ENCODE results near the gene RAB30.

The RAB30 gene

DNA sequence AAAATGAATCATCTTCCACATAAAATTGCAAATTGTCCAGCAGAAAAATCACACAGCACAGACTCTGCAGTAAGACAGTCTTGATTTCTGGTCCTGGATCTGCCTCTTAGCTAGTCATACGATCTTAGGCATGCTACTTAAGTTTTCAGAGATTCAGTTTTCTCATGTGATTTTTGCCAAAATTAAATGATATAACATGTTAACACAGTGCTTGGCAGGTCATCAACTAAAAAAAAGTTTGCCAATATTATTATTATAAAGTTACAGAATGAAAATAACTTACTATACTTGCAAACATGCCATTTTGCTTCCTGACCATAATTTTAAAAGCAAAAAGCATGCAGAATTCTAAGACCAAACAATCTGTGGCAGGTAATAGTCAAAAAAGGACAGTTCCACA lies 15.1 kb downstream of the RAB30 start:
- no peak for TF ChIP-seq ZNF658 (tag by site-specific recombination; IDR thresholded peaks at IDR 0.05)
- TF ChIP-seq, protein P1, sequence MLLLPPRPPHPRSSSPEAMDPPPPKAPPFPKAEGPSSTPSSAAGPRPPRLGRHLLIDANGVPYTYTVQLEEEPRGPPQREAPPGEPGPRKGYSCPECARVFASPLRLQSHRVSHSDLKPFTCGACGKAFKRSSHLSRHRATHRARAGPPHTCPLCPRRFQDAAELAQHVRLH (tag by site-specific recombination; IDR thresholded peaks at IDR 0.05) = no peak
- TF ChIP-seq, protein P2, sequence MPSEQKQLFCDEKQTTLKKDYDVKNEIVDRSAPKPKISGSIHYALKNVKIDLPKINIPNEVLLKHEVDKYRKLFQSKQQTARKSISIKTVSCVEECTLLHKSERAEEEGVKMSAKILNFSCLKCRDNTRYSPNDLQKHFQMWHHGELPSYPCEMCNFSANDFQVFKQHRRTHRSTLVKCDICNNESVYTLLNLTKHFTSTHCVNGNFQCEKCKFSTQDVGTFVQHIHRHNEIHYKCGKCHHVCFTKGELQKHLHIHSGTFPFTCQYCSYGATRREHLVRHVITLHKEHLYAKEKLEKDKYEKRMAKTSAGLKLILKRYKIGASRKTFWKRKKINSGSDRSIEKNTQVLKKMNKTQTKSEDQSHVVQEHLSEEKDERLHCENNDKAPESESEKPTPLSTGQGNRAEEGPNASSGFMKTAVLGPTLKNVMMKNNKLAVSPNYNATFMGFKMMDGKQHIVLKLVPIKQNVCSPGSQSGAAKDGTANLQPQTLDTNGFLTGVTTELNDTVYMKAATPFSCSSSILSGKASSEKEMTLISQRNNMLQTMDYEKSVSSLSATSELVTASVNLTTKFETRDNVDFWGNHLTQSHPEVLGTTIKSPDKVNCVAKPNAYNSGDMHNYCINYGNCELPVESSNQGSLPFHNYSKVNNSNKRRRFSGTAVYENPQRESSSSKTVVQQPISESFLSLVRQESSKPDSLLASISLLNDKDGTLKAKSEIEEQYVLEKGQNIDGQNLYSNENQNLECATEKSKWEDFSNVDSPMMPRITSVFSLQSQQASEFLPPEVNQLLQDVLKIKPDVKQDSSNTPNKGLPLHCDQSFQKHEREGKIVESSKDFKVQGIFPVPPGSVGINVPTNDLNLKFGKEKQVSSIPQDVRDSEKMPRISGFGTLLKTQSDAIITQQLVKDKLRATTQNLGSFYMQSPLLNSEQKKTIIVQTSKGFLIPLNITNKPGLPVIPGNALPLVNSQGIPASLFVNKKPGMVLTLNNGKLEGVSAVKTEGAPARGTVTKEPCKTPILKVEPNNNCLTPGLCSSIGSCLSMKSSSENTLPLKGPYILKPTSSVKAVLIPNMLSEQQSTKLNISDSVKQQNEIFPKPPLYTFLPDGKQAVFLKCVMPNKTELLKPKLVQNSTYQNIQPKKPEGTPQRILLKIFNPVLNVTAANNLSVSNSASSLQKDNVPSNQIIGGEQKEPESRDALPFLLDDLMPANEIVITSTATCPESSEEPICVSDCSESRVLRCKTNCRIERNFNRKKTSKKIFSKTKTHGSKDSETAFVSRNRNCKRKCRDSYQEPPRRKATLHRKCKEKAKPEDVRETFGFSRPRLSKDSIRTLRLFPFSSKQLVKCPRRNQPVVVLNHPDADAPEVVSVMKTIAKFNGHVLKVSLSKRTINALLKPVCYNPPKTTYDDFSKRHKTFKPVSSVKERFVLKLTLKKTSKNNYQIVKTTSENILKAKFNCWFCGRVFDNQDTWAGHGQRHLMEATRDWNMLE (tag by site-specific recombination; conservative IDR thresholded peaks at IDR 0.05; ENCODE audit: low read depth) = no peak
- TF ChIP-seq, protein P3, sequence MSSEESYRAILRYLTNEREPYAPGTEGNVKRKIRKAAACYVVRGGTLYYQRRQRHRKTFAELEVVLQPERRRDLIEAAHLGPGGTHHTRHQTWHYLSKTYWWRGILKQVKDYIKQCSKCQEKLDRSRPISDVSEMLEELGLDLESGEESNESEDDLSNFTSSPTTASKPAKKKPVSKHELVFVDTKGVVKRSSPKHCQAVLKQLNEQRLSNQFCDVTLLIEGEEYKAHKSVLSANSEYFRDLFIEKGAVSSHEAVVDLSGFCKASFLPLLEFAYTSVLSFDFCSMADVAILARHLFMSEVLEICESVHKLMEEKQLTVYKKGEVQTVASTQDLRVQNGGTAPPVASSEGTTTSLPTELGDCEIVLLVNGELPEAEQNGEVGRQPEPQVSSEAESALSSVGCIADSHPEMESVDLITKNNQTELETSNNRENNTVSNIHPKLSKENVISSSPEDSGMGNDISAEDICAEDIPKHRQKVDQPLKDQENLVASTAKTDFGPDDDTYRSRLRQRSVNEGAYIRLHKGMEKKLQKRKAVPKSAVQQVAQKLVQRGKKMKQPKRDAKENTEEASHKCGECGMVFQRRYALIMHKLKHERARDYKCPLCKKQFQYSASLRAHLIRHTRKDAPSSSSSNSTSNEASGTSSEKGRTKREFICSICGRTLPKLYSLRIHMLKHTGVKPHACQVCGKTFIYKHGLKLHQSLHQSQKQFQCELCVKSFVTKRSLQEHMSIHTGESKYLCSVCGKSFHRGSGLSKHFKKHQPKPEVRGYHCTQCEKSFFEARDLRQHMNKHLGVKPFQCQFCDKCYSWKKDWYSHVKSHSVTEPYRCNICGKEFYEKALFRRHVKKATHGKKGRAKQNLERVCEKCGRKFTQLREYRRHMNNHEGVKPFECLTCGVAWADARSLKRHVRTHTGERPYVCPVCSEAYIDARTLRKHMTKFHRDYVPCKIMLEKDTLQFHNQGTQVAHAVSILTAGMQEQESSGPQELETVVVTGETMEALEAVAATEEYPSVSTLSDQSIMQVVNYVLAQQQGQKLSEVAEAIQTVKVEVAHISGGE (tag by site-specific recombination; conservative IDR thresholded peaks at IDR 0.05; ENCODE audit: low read depth) = no peak
- TF ChIP-seq ZNF654 (tag by site-specific recombination; IDR thresholded peaks at IDR 0.05; ENCODE audit: low read depth) = no peak
- TF ChIP-seq ZNF677 (tag by site-specific recombination; IDR thresholded peaks at IDR 0.05) = no peak
- no peak for TF ChIP-seq ZNF133 (tag by site-specific recombination; IDR thresholded peaks at IDR 0.05)
- TF ChIP-seq ZNF157 (tag by site-specific recombination; IDR thresholded peaks at IDR 0.05) = no peak
- TF ChIP-seq ZNF433 (tag by site-specific recombination; IDR thresholded peaks at IDR 0.05; ENCODE audit: low read depth) = no peak
- TF ChIP-seq, protein P4, sequence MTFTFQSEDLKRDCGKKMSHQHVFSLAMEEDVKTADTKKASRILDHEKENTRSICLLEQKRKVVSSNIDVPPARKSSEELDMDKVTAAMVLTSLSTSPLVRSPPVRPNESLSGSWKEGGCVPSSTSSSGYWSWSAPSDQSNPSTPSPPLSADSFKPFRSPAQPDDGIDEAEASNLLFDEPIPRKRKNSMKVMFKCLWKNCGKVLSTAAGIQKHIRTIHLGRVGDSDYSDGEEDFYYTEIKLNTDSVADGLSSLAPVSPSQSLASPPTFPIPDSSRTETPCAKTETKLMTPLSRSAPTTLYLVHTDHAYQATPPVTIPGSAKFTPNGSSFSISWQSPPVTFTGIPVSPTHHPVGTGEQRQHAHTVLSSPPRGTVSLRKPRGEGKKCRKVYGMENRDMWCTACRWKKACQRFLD (tag by site-specific recombination; IDR thresholded peaks at IDR 0.05) = no peak
- TF ChIP-seq ZNF549 (tag by site-specific recombination; IDR thresholded peaks at IDR 0.05) = no peak
- no peak for TF ChIP-seq ZNF426 (tag by site-specific recombination; IDR thresholded peaks at IDR 0.05)
- H3K36me3 ChIP-seq (ENCODE audit: control insufficient read depth in 2 of 2, insufficient read depth in 1 of 2, low read length in 2 of 2) = no peaks in the 10 kb centered on the region
- H3K9me3 ChIP-seq (ENCODE audit: control insufficient read depth, insufficient read depth, low read depth, low read length) = no peaks in the 10 kb centered on the region
- H3K4me1 ChIP-seq (ENCODE audit: control insufficient read depth, insufficient read depth, low read length) = no peaks in the 10 kb centered on the region
- ChIA-PET CTCF (interaction anchor here (0.5 to 0.6 kb wide), 3 partner anchors 9 to 303 kb away, joined by 3 read pairs; no protein-coding TSS in a partner anchor), POLR2A (no interaction called here)
- H3K27ac ChIP-seq (ENCODE audit: extremely low read depth, low read depth, low read length) = no peak overlapping the region
- no peak overlapping the region for H3K4me3 ChIP-seq (ENCODE audit: low read depth, low read length)

DNA sequence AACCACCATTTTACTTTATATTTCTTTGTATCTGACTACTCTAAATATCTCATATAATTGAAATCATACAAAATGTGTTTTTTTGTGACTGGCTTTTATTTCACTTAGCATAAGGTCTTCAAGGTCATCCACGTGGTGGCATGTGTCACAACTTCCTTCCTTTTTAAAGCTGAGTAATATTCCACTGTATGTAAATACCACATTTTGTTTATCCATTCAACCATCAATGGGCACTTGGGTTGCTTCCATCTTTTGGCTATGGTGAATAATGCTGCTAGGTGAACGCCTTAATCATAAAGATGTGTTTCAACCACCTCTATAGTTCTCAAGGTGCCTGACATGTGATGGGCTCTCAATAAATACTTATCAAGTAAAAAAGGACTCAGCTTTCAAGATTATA lies 15.5 kb downstream of the RAB30 start:
- TF ChIP-seq ZNF701 (tag by site-specific recombination; IDR thresholded peaks at IDR 0.05) = no peak
- no peak for TF ChIP-seq TRIM28 (IDR thresholded peaks at IDR 0.05; ENCODE audit: borderline replicate concordance, low read length)
- H3K36me3 ChIP-seq (ENCODE audit: control insufficient read depth in 2 of 2, insufficient read depth in 1 of 2, low read length in 2 of 2) = no peaks in the 10 kb centered on the region
- no peak overlapping the region for H3K4me3 ChIP-seq (ENCODE audit: low read depth, low read length)
- H3K4me1 ChIP-seq (ENCODE audit: control insufficient read depth, insufficient read depth, low read length) = no peaks in the 10 kb centered on the region
- ChIA-PET POLR2A (no interaction called here), CTCF (interaction anchor here (0.6 kb wide), 2 partner anchors 64 to 304 kb away, joined by 3 read pairs; no protein-coding TSS in a partner anchor)
- H3K9me3 ChIP-seq (ENCODE audit: control insufficient read depth, insufficient read depth, low read depth, low read length) = no peaks in the 10 kb centered on the region
- H3K27ac ChIP-seq (ENCODE audit: extremely low read depth, low read depth, low read length) = no peak overlapping the region
